ENCODE results near the gene CORO2A.
"Not testable (repeated sequence)": the region's sequence is repeated elsewhere in the genome, so short reads cannot be mapped to it uniquely, and the experiment has no call there.

The CORO2A gene

GRCh38 chr9:98175028-98175569, 17.3 kb downstream of the CORO2A start:
- H3K27ac Mint-ChIP-seq: no peak overlapping the region
- H3K4me3 Mint-ChIP-seq: no peak overlapping the region
- H3K4me1 Mint-ChIP-seq (ENCODE audit: low read depth): peaks cover 43% of the 10 kb centered on the region
- no peaks in the 10 kb centered on the region for H3K36me3 Mint-ChIP-seq
- H3K27me3 Mint-ChIP-seq: no peaks in the 10 kb centered on the region
- no peaks in the 10 kb centered on the region for H3K9me3 Mint-ChIP-seq (ENCODE audit: low read depth)

- not testable (repeated sequence) for H3K36me3 Mint-ChIP-seq; H3K27ac Mint-ChIP-seq; H3K4me3 Mint-ChIP-seq; H3K9me3 Mint-ChIP-seq (ENCODE audit: low read depth); H3K27me3 Mint-ChIP-seq
- H3K4me1 Mint-ChIP-seq (ENCODE audit: low read depth): peaks cover 46% of the 10 kb centered on the region
These were observed 17.9 kb downstream of the CORO2A start for GRCh38 chr9:98174502-98174918.

GRCh38 chr9:98173181-98173580, 19.3 kb downstream of the CORO2A start:
- H3K9me3 Mint-ChIP-seq (ENCODE audit: low read depth): no peaks in the 10 kb centered on the region
- H3K4me3 Mint-ChIP-seq: no peak overlapping the region
- peaks cover 52% of the 10 kb centered on the region for H3K4me1 Mint-ChIP-seq (ENCODE audit: low read depth)
- no peak overlapping the region for H3K27ac Mint-ChIP-seq
- H3K27me3 Mint-ChIP-seq: no peaks in the 10 kb centered on the region
- no peaks in the 10 kb centered on the region for H3K36me3 Mint-ChIP-seq

GRCh38 chr9:98172604-98173003, 19.8 kb downstream of the CORO2A start:
- Mint-ChIP-seq H3K9me3 (ENCODE audit: low read depth) (no peaks in the 10 kb centered on the region), H3K27ac (no peak overlapping the region), H3K36me3 (no peaks in the 10 kb centered on the region), H3K27me3 (no peaks in the 10 kb centered on the region), H3K4me3 (no peak overlapping the region), H3K4me1 (ENCODE audit: low read depth) (peaks cover 53% of the 10 kb centered on the region)

GRCh38 chr9:98171176-98171925, 21.1 kb downstream of the CORO2A start:
- Mint-ChIP-seq H3K27me3 (no peaks in the 10 kb centered on the region), H3K27ac (peak overlapping the region; percentile 10), H3K4me3 (no peak overlapping the region), H3K4me1 (ENCODE audit: low read depth) (peaks cover 48% of the 10 kb centered on the region), H3K9me3 (ENCODE audit: low read depth) (no peaks in the 10 kb centered on the region), H3K36me3 (no peaks in the 10 kb centered on the region)

GRCh38 chr9:98168941-98169488, 23.4 kb downstream of the CORO2A start:
- no peaks in the 10 kb centered on the region for H3K27me3 Mint-ChIP-seq
- peaks cover 57% of the 10 kb centered on the region for H3K4me1 Mint-ChIP-seq (ENCODE audit: low read depth)
- no peaks in the 10 kb centered on the region for H3K36me3 Mint-ChIP-seq
- no peaks in the 10 kb centered on the region for H3K9me3 Mint-ChIP-seq (ENCODE audit: low read depth)
- H3K4me3 Mint-ChIP-seq: no peak overlapping the region
- H3K27ac Mint-ChIP-seq: no peak overlapping the region

- H3K4me3 Mint-ChIP-seq: no peak overlapping the region
- peaks cover 61% of the 10 kb centered on the region for H3K4me1 Mint-ChIP-seq (ENCODE audit: low read depth)
- H3K27me3 Mint-ChIP-seq: no peaks in the 10 kb centered on the region
- H3K27ac Mint-ChIP-seq: no peak overlapping the region
- no peaks in the 10 kb centered on the region for H3K36me3 Mint-ChIP-seq
- no peaks in the 10 kb centered on the region for H3K9me3 Mint-ChIP-seq (ENCODE audit: low read depth)
These were observed 24.2 kb downstream of the CORO2A start for GRCh38 chr9:98168153-98168780.

- no peak overlapping the region for H3K27ac Mint-ChIP-seq
These were observed 27.5 kb downstream of the CORO2A start for GRCh38 chr9:98164912-98165311.

GRCh38 chr9:98162613-98163012, 29.8 kb downstream of the CORO2A start:
- H3K9me3 Mint-ChIP-seq (ENCODE audit: low read depth): no peaks in the 10 kb centered on the region
- H3K4me1 Mint-ChIP-seq (ENCODE audit: low read depth): peaks cover 50% of the 10 kb centered on the region
- no peaks in the 10 kb centered on the region for H3K27me3 Mint-ChIP-seq
- peaks cover 6% of the 10 kb centered on the region for H3K36me3 Mint-ChIP-seq
- no peak overlapping the region for H3K4me3 Mint-ChIP-seq
- H3K27ac Mint-ChIP-seq: no peak overlapping the region

More at GRCh38 chr9:98164912-98165311, 27.5 kb downstream of the CORO2A start:
- Mint-ChIP-seq H3K4me1 (ENCODE audit: low read depth) (peaks cover 48% of the 10 kb centered on the region), H3K9me3 (ENCODE audit: low read depth) (no peaks in the 10 kb centered on the region), H3K36me3 (no peaks in the 10 kb centered on the region), H3K27me3 (no peaks in the 10 kb centered on the region), H3K4me3 (no peak overlapping the region)

GRCh38 chr9:98161851-98162250, 30.6 kb downstream of the CORO2A start:
- no peaks in the 10 kb centered on the region for H3K27me3 Mint-ChIP-seq
- H3K4me3 Mint-ChIP-seq: no peak overlapping the region
- H3K4me1 Mint-ChIP-seq (ENCODE audit: low read depth): peaks cover 48% of the 10 kb centered on the region
- no peak overlapping the region for H3K27ac Mint-ChIP-seq
- H3K9me3 Mint-ChIP-seq (ENCODE audit: low read depth): no peaks in the 10 kb centered on the region
- peaks cover 7% of the 10 kb centered on the region for H3K36me3 Mint-ChIP-seq

- Mint-ChIP-seq H3K27ac (peak overlapping the region; percentile 19), H3K9me3 (ENCODE audit: low read depth) (no peaks in the 10 kb centered on the region), H3K36me3 (peaks cover 14% of the 10 kb centered on the region), H3K27me3 (no peaks in the 10 kb centered on the region), H3K4me1 (ENCODE audit: low read depth) (peaks cover 40% of the 10 kb centered on the region), H3K4me3 (no peak overlapping the region)
These were observed 32.6 kb downstream of the CORO2A start for GRCh38 chr9:98159790-98160189.

GRCh38 chr9:98159301-98159700, 33.1 kb downstream of the CORO2A start:
- Mint-ChIP-seq H3K27ac (peak overlapping the region; percentile 72), H3K27me3 (no peaks in the 10 kb centered on the region), H3K36me3 (peaks cover 14% of the 10 kb centered on the region), H3K4me3 (no peak overlapping the region), H3K4me1 (ENCODE audit: low read depth) (peaks cover 35% of the 10 kb centered on the region), H3K9me3 (ENCODE audit: low read depth) (no peaks in the 10 kb centered on the region)

- Mint-ChIP-seq H3K9me3 (ENCODE audit: low read depth) (no peaks in the 10 kb centered on the region), H3K27ac (peak overlapping the region; percentile 72), H3K4me1 (ENCODE audit: low read depth) (peaks cover 25% of the 10 kb centered on the region), H3K4me3 (no peak overlapping the region), H3K27me3 (no peaks in the 10 kb centered on the region), H3K36me3 (peaks cover 19% of the 10 kb centered on the region)
These were observed 34.2 kb downstream of the CORO2A start for GRCh38 chr9:98158071-98158831.

- peaks cover 23% of the 10 kb centered on the region for H3K4me1 Mint-ChIP-seq (ENCODE audit: low read depth)
- H3K9me3 Mint-ChIP-seq (ENCODE audit: low read depth): no peaks in the 10 kb centered on the region
- H3K36me3 Mint-ChIP-seq: peaks cover 19% of the 10 kb centered on the region
- H3K27ac Mint-ChIP-seq: no peak overlapping the region
- no peaks in the 10 kb centered on the region for H3K27me3 Mint-ChIP-seq
- H3K4me3 Mint-ChIP-seq: no peak overlapping the region
These were observed 35.1 kb downstream of the CORO2A start for GRCh38 chr9:98157372-98157771.

- Mint-ChIP-seq H3K27ac (no peak overlapping the region), H3K4me3 (no peak overlapping the region), H3K36me3 (peaks cover 19% of the 10 kb centered on the region), H3K27me3 (no peaks in the 10 kb centered on the region), H3K9me3 (ENCODE audit: low read depth) (no peaks in the 10 kb centered on the region), H3K4me1 (ENCODE audit: low read depth) (peaks cover 17% of the 10 kb centered on the region)
These were observed 37.8 kb downstream of the CORO2A start for GRCh38 chr9:98154678-98155077.

Measured in activated naive CD8-positive, alpha-beta T cell (primary cell).